NCI-H2196 treated with DMSO at 0.1 percent for 48 hours (cell line): ENCODE measurements around the gene RHOBTB3.

Experiments
- DNase-seq: peaks from one replicate; lab custom pipeline; 2025; ENCODE audit not compliant: unreplicated experiment; lab: John Stamatoyannopoulos, UW

The RHOBTB3 gene

DNA sequence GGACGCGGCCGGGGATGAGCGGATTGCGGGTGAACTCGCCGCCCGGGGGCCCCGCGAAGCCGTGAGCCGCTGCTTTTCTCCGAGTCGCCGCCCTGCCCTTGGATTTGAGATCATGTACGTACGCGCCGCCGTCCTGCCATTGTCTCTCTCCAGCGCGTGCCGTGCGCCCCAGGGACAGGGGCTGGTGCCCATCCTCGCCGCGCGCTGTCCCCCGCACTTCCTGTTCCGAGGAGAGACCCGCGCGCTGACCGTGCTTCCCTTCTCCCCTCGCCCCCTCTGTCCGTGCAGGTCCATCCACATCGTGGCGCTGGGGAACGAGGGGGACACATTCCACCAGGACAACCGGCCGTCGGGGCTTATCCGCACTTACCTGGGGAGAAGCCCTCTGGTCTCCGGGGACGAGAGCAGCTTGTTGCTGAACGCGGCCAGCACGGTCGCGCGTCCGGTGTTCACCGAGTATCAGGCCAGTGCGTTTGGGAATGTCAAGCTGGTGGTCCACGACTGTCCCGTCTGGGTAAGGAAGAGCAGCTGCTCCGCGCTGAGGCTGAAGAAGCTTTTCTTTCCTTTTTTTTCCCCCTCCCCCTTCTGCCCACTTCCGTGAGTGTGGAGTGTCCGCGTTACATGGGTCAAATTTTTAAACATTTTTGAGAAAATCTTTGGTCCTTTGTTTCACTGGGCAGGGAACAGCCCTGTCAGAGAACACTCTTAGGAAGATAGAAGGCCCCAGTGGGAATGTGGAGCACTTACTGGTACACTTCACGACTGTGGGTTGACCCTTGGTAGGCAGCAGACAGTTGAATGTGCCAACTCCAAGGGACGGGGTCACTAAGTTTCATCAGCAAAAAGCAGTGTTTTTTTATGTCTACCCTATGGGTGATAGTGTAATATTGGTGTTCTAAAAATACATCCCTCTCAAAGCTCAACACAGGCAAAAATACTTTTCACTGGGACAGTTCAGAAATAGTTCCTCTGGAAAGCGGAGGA, 727 bp downstream of the RHOBTB3 start:
- no peak for DNase-seq

DNA sequence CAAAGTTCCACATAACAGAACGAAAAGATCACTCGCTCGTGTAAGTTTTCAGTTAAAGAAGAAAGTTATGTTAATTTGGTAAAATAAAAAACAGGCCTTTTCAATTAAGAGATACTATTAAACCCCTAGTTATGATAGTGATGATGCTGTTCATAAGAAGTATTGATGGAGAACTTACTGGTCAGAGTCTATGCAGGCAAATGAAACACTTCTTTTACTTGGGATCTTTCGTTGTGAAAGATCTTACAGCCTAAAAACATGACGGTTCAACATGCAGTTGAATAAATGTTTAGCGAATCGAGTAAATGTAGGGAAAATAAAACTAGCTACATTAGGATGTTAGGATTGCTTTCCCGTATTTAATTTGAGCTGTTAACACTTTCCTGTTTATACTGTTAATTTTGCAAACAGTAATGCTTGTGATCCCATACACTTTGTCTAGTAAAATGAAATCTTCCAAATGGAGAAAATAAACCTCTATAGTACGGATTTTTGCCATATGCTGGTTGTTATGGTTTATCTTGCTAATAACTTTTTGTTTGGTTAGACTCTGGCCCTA, 2.0 kb downstream of the RHOBTB3 start:
- no peak for DNase-seq

DNA sequence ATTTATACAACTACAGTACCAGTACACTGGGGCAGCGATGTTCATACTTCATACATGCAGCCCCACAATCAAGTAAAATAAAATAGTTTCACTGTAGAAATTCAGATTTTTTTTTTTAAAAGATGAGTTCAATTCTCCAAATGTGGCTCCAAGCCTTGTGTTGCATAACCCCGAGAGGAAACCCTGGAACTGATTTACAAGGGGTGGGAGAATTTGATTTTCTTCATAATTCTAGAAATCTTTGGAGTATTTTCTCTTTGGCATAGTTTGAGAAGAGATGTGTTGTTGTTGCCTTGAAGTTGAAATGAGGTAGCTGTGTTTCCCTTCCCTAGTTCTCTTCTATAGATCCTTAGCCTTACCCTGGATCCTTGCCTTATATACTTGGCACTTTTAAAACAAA, 3.1 kb downstream of the RHOBTB3 start:
- DNase-seq = no peak

DNA sequence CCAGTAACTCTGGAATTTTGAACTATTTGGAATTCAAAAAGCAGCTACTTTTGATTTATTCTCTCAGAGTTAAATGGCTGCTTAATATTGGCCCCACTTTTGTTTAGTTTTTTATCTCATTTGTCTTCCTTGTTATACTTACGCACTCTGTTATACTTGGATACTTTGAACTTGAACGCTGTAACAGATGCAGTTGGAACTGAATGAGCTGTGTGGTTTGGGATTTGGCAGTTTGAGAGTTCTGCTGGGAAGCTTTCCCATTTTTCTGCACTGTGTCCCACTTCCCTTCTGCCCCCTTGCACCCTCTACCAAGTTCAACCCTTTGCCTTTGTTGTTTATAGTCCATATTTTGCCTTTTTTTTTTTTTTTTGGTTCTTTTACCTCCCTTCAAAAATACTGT, 3.8 kb downstream of the RHOBTB3 start:
- no peak for DNase-seq

DNA sequence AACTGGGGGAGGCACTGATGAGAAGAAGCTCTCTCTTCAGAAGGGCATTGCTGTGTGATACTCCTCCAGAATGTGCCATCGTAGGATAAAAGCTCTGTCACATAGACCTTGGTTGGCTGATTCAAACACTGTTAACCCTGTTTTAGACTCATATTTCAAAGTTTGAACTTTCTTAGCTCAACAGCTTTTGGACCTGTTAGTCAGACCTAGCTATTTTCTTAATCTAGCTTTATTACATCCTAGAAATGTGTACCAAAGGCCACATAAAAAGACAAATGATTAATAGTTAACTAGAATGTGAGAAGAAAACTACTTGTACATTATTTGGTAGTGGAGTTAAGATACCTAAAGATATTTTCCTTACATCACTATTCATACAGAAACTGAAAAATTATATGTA, 4.3 kb downstream of the RHOBTB3 start:
- DNase-seq = no peak

DNA sequence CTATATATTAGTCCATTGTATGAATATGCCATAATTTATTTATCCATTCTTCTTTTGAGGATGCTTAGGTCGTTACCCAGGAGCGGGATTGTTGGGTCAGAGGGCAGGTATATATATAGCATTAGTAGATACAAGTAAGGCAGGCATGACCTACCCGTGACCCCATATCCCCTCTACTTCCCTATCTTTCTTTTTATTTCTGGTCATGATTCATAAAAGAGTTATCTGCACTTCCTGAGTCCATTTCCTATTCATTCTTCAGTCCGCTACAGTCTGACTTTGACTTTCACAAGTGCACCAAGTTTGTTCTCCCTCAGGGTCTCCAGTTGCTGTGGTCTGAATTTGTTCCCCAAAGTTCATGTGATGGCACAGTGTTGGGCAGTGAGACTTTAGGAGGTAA, 6.9 kb downstream of the RHOBTB3 start:
- DNase-seq = no peak

DNA sequence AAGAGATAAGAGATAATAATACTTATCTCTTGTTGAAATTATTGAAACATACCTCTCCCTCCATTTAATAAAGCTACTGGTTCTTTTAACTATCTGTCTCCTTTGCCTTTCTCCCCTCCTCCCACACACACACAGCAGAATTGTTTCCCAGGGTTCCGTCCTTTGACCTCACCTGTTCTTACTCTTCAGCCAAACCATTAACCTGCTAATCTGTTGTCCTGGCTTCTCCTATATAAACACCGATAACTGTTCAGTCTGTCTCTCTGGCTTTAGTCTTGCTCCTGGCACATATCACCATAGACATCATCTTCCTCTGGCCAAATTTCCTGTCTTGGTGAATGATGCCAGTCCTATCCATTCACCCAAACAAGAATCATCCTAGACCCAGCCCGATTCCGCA, 7.7 kb downstream of the RHOBTB3 start:
- no peak for DNase-seq

DNA sequence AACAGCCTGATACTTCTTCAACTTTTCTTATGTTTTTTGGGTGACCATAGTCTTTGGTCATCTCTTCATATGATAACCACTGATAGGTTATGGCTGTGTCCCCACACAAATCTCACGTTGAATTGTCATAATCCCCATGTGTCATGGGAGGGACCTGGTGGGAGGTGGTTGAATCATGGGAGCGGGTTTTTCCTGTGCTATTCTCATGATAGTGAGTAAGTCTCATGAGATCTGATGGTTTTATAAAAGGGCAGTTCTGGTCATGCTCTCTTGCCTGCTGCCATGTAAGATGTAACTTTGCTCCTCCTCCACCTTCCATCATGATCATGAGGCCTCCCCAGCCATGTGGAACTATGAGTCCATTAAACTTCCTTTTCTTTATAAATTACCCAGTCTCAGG, 8.7 kb downstream of the RHOBTB3 start:
- no peak for DNase-seq

DNA sequence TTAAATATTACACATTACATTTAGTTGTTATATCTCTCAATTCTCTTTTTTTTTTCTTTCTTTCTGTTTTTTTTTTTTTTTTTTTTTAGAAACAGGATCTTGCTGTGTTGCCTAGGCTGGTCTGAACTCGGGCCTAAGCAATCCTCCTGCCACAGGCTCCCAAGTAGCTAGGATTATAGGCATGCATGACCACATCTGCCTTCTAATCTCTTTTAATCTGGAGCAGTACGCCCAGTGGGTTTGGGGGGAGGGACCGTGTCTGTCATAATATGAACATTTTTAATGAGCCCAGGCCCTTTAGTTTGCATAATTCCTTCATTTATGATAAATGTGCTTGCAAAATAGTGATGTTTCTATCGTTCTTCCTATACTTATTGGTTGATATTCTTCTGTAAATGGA, 10.3 kb downstream of the RHOBTB3 start:
- DNase-seq = no peak

DNA sequence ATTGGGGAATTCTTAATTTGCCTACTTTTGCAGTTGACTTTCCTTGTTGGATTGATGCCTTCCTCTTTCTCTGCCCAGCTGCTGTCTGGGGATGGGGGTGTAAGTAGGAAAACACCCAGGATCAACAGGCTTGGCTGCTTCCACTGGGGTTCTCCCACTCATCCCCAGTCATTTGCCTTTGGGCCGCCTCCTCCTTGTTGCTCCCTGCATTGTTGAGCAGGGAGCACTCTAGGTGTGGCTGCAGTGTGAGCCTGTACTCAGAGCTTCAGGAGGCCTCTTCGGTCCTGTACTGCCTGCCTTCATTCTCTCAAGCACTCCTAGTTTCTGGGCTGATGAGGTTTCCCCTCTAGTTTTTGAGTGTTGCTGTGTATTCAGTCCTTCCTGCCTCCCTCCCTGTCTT, 12.1 kb downstream of the RHOBTB3 start:
- DNase-seq = no peak

DNA sequence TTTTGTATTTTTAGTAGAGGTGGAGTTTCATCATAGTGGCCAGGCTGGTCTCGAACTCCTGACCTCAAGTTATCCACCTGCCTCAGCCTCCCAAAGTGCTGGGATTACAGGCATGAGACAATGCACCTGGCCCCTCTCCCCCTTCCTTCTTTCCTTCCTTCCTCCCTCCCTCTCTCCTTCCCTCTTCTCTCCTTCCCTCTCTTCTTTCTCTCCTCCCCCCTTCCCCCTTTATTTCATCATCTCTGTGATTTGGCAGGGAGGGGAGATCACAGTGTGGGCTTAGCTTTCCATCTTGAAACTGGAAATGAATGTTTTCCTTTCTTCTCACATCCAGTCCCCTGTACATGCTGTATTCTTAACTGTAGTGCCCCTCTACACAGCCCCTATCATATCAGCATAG, 12.7 kb downstream of the RHOBTB3 start:
- DNase-seq = no peak

DNA sequence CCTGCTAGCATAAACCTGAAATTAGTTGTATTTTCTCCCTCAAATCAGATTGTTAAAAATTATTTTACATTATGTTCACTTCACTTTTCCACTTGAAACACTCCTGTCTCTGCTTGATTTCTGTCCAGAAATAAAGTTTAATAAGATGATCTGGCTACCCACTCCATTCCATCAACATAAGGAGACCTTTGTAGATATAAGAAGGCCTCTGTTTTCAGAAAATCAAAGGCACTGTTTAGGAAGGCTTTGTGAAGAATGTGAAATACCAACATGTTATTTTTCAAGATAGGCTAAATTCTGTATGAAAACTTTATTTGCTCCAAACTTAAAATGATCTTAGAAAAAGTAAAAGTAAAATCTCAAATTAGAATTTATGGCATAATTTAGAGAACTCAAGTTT, 15.1 kb downstream of the RHOBTB3 start:
- no peak for DNase-seq

DNA sequence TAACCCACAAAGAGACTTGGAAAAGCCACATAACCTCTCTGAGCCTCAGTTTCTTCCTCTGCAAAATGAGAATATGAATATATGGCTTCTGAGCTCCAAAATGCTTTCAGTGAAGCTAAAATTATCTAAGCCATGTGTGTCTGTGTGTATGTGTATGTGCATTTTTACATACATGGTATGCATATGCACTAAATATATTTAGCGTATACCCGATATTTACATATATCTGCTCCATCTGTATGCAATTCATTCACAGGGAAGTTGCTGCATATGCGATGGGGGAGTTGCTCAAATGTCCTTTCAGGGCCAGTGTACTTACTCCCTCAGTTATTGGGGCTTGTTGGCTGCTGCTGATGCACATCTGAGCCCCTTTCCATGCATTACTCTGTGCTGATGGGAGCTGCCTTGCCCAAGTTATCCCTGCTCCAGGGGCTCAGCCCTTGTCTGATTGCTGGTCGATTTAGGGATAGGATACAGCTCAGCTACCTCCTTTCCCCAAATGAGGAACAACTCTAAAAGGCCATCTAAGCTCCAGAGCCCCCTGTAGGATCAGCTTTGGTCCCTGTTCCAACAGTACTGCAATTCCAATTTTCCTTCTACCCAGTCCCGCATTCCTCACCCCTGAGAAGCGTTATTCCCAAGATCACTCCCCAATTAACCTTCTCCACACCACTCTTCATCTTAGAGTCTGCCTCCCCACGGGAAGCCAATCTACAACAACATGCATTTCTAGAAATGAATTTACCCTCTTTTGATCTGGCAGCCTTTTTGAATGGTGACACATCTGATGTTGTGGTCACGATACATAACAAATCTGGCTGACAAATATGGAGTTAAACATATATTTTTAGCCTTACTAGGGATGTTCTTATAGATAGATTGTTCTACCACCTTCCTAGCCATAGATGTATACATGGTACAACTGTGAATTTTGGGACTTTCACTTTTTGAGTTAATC, 15.9 kb downstream of the RHOBTB3 start:
- DNase-seq = no peak

DNA sequence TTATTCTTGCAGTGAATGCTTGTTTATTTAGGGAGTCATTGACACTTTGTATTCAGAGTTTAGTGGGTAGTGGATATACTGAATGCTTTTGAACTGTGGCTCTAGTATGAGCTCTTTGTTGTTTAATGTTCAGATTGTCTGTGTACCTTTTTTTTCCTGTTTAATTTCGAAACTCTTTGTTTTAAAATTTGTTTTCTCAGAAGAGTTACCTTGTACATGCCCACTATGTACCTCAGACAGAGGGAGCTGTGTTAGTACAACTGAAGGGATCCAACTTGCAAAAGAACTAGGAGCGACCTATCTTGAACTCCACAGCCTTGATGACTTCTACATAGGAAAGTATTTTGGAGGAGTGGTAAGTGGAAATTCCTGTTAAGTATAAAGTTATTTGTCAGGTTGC, 17.0 kb downstream of the RHOBTB3 start:
- DNase-seq = no peak

DNA sequence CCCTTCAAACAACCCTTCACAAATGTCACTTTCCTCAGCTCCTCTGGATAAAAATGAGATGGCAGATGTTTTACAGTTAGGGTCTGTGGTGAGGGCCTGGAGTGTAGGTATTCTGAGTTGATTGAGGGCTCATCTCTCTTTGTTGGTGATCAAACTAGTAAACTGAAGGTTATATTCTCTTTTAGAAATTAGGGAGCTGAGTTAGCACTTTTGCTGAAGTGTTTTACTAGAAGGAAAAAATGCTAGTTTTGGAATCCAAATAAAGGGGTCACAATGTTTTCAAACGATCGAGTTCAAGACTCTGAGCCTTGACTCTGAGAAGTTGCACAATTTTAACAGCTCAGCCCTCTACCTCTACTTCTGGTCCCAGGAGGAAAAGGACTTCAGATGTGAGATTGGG, 23.4 kb downstream of the RHOBTB3 start:
- no peak for DNase-seq

DNA sequence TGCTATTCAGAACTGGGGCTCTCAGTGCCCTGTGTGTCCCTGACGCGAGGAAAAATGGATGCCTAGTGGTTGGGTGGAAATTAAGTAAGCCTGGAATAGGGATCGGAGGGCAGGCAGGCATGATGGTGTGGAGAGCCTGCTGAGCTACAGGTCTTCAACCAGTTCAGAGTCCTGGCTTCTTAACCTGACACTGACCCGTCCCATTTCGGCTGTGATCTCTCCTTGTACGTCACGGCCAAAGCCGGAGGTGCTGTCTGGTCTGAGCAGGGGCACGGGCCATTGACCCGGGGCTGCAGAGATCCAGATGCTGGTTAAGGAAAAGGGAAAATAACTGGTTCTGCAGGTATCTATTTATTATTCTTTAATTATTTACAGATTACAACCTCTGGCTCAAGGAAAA, 27.9 kb downstream of the RHOBTB3 start:
- DNase-seq = no peak

DNA sequence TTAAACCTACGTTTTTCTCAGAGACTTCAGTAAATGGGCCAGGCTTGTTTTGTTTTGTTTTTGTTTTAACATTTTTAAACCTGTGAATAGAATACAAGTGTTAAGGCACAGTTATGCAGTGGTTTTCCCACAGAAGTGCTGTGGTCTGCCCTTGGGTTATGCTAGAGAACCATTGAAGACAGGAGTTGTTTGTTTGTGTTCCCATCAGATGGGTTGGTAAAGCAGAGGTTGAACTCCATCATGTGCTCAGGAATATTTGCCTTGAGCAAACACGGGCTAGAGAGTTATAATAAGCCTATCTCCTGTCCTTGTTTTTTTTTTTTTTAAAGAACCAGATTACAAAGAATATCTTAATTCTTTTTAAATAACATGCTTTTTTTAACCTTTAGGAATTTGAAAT, 28.5 kb downstream of the RHOBTB3 start:
- no peak for DNase-seq

DNA sequence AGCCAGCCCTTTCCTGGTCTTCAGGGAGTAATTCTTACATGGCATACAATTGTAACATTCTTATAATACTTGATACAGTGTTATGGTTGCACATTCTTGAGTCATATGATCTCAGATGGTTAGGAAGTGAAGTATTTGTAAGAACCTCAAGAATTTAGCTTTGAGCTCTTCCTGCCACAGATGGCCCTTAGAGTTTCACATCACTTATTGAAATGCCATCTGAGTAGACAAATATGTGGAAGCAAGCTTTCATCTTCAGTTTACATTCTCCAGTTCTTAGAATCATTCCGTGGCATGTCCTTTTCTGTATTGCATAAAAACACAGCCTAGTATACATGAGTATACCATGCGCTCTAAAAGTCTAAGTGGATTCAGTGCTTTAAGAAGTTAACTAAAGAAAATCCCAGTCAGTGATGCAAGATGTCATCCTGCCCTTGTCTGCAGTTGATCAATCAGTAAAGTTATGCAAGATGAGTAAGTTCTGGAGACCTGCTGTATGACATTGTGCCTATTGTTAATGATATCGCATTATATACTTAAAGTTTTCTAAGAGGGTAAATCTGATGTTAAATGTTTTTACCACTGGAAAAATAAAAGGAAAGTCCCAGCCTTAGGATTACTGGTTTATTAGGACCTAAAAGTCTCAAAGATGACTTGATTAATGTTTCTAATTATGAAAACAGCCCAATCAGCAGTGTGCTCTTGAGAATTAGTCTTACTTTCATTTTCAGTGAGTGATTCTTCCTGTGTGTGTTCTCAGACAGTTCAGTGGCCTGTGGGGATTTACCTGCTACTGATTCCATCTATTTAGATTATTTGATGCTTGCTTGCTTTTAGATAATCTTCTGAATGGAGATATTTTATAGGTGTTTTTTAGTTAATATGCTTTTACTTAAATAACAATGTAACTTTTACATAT, 29.4 kb downstream of the RHOBTB3 start:
- no peak for DNase-seq

DNA sequence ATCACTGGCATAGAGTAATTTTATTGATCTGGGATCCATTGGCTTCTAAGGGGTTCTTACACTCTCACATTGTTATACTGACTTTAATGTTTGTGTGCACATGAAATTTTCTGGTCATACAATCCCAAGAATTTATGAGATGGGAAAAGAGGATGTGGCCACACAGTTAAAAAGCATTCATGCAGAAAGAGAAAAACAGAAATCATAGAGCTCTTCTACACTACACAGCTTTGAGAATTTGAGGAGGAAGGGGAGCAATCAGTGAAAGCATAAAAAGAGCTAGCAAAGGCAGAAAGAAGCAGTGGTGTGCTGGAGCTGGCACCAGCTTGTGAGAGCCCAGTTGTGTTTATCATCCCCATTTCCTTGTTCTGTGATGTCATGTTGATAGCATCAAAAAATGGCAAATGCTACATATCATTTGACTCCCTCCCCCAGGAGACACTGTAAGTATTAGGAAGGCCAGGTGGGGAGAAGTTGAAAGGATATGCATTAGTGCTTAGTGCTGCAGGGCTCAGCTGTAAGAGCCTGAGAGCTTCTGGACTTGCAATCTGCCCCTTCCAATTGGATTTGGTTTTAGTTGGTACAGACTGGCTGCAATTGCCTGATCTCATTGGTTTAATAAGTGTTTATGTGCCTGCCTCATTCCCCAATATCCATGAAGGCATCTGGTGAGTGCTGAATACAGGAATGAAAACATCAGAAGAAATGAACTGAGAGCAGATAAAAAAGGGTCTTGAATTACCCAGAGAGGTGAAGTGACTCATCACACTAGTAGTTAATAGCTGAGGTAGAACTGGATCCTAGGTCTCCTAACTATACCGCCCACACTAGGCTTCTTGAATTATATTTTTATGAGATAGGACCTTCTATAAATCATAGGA, 30.9 kb downstream of the RHOBTB3 start:
- DNase-seq = no peak

DNA sequence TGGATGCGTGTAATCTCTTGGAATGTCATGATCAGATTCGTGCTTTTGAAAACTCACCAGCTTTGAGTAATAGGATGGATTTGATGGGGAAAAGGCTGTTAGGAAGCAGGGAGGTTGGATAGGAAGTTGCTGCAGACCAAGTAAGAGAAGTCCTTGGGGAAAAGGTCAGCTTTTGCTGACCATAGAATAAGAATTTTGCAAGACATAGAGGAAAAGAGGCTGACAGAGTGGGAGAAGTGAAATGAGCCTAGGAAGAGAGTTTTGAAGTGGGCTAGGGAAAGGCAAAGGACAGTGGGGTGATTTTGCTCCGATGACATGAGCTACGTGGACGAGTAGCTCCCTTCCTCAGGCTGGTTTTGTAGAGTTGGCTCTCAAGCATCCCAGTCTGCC, 31.5 kb downstream of the RHOBTB3 start:
- no peak for DNase-seq
